Right renal cortex interstitium (tissue), 3 donors: ENCODE measurements around the gene DPF3. TPM values are rescaled to one million over a fixed set of nuclear protein-coding genes. Genes with fewer than 3 reads are reported as not detected.
"Not testable (repeated sequence)": the region's sequence is repeated elsewhere in the genome, so short reads cannot be mapped to it uniquely, and the experiment has no call there.

Experiments
- DNase-seq, 3 donors: peaks; one replicate each; pipeline ENCODE4 v3.0.0-alpha.2; 2013; ENCODE audit warnings: low read depth in 3 of 3, low spot score in 2 of 3
- polyA plus RNA-seq, 3 donors: library from polyadenylated mRNA; unstranded; fragments of 120-200 nt; gene quantifications; one replicate each; pipeline ENCODE4 v1.2.1, GENCODE V29; 2013; ENCODE audit not compliant: insufficient read length in 3 of 3

Gene DPF3
- polyA plus RNA-seq, 3 donors = 4.4 to 5.8 (median 4.7) TPM

DNA sequence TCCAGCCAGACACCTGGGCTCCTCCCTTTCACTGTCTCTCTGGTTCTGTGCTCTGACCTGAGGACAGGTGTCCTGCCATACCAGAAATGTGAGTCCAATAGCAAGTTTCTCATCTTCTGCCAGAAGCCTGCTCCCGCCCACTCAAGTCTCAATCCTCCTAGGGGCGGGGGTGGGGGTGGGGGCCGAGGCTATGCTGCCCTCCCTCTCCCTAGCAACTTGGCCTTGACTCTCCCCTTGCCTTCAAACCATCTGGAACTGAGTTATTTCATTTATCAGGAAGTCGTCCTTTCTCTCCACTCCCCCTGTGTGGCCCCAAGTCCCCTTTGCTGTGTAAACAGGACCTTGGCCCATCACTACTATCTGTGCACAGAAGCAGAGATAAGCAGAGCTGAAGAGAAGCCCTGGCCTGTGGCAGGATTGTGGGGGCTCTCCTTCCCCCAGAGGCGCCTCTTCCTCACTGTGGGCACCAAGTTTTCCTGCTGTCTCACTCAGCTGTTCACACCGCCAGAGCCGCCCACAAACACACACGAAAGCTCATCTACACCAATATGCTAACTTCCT is 117.1 kb downstream of the DPF3 start:
- DNase-seq = no peak

GRCh38 chr14:72775923-72776554 is 117.9 kb downstream of the DPF3 start:
- no peak for DNase-seq

GRCh38 chr14:72774894-72775620 is 118.8 kb downstream of the DPF3 start:
- DNase-seq = no peak

- no peak for DNase-seq
Measured at GRCh38 chr14:72774141-72774540, 119.8 kb downstream of the DPF3 start.

- no peak for DNase-seq
Measured at GRCh38 chr14:72771561-72771960, 122.3 kb downstream of the DPF3 start.

DNA sequence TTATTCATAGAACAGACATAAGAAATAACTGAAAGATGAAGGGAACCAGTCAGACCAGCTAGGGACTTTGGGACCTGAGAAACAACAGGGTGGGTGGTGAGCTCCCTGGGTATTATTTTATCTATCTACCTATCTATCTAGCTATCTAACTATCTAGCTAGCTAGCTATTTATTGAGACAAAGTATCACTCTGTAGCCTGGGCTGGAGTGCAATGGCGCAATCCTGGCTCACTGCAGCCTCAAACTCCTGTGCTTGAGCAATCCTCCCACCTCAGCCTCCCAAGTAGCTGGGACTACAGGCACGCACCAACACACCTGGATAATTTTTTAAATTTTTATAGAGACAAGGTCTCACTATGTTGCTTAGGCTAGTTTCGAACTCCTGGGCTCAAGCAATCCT is 127.6 kb downstream of the DPF3 start:
- no peak for DNase-seq

GRCh38 chr14:72763892-72764291 is 130.0 kb downstream of the DPF3 start:
- DNase-seq = no peak

- DNase-seq = no peak
Measured at GRCh38 chr14:72759670-72760069, 134.2 kb downstream of the DPF3 start.

DNA sequence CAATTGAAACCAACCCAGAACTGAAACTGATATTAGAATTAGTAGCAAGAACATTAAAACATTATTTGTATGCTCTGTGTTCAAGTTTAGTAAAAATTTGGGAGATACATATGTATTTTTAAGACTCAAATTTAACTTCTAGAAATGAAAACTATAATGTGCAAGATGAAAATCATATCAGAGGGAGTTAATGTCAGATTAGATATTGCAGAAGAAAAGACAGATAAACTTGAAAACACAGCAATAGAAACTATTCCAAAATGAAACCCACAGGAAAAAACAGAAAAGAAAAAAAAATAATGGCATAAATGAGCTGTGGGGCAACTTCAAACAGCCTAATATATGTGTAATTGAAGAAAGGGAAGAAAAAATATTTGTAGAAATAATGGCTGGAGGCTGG is 134.9 kb downstream of the DPF3 start:
- no peak for DNase-seq

- DNase-seq = no peak
Measured at GRCh38 chr14:72758420-72758819, 135.5 kb downstream of the DPF3 start.

DNA sequence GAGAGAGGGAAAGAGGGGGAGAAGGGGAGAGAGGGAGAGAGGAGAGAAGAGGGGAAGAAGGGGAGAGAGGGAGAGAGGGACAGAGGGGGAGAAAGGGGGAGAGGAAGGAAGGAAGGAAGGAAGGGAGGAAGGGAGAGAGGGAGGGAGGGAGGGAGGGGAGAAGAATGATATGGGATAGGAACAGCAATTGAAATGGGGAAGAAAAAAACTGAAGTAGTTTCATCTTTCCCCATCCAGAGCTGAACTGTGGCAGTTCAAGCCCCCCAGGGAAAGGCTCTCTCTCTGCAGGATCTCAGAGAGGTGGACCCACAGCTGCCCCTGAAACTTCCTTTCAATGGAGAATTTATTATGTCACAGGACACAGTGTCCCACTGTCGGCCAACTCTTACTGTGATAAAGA is 136.9 kb downstream of the DPF3 start:
- no peak for DNase-seq

GRCh38 chr14:72755766-72756165 is 138.1 kb downstream of the DPF3 start:
- DNase-seq = no peak

GRCh38 chr14:72754949-72755348 is 139.0 kb downstream of the DPF3 start:
- DNase-seq = no peak

DNA sequence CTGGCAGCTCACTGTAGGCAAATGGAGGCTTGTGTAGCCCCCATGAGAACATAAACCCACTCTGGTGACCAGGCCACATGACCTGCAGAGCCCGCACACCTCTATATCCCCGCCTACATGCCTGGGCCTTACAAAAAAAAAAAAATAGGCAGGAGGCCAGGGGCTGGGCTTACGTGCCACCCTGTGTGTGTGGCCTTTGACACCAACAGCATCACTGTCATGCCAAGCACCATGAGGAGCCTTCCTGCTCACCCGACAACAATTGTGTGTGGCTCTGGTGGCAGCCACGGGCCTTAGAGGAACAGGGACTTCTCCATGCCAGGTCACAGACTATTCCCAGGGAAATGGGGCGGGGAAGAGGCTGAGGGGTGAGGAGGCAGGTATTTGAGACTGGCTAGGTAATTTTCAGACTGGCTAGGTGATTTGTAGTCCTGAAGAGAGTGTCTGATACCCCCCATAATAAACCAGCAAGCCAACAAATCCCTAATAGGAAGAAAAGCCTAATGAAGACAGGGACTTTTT is 140.0 kb downstream of the DPF3 start:
- DNase-seq = no peak

DNA sequence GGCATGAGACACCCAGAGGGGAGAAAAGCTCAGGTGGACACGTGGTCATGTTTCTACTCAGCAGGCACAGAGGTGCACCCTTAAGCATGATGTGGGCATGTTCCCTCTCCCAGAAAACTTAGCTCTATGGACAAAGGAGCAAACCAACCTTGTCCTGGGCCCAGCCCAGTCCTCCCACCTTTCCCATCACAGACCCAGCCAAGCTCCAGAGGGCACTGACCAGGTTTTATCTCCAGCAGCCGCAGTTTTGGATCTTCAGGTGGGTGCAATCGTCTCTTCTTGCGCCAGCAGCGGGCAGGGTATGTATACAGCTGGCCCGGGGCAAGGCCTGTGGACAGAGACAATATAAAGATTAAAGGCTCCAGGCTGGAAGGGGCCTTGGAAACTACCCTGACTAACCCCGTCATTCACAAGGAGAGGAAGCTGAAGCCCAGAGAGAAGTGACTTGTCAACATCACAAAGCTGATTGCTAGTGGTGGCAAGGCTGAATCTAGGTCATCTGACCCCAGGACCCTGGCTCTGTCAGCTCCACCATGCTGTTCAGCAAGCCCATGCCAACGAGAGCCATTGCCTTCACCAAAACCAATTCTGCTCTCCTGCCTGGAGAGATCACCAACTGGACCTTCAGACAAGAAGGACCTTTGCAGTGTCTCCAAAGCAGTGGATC is 140.7 kb downstream of the DPF3 start:
- no peak for DNase-seq

- no peak for DNase-seq
Measured at GRCh38 chr14:72752034-72752412, 141.9 kb downstream of the DPF3 start.

- DNase-seq = no peak
Measured at GRCh38 chr14:72751276-72752033, 142.4 kb downstream of the DPF3 start.

GRCh38 chr14:72748921-72749320 is 145.0 kb downstream of the DPF3 start:
- not testable (repeated sequence) for DNase-seq

DNA sequence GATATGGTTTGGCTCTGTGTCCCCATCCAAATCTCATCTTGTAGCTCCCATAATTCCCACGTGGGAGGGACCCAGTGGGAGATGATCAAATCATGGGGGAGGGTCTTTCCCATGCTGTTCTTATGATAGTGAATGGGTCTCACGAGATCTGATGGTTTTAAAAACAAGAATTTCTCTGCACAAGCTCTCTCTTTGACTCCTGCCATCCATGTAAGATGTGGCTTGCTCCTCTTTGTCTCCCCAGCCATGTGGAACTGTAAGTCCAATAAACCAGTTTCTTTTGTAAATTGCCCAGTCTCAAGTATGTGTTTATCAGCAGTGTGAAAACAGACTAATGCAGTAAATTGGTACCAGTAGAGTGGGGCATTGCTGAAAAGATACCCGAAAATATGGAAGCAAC is 146.2 kb downstream of the DPF3 start:
- no peak for DNase-seq
